ENCODE data around the gene ASPDH. TPM values are rescaled to one million over a fixed set of nuclear protein-coding genes. Genes with fewer than 3 reads are reported as not detected.

Gene ASPDH
- total RNA-seq, 2 donors from 2014 or later, result not detected

GRCh38 chr19:50496189-50497021 is 17.3 kb downstream of the ASPDH start:
- H3K4me1 ChIP-seq (ENCODE audit: control insufficient read depth, insufficient read depth, low read length), result no peaks in the 10 kb centered on the region
- peak overlapping the region; percentile 66 for H3K27ac ChIP-seq (ENCODE audit: low read depth, low read length)
- Mint-ChIP-seq H3K27me3 (ENCODE audit: insufficient read depth) (peaks cover 50% of the 10 kb centered on the region), H3K9me3 (no peaks in the 10 kb centered on the region), H3K27ac (no peak overlapping the region), H3K36me3 (ENCODE audit: low read depth) (no peaks in the 10 kb centered on the region), H3K4me1 (no peaks in the 10 kb centered on the region), H3K4me3 (no peak overlapping the region)
- no peak overlapping the region for H3K9ac ChIP-seq (ENCODE audit: extremely low read depth, low read length, poor library complexity, severe bottlenecking)
- H3K9me3 ChIP-seq (ENCODE audit: control insufficient read depth, low read length), result peaks cover 33% of the 10 kb centered on the region
- TF ChIP-seq CTCF (conservative IDR thresholded peaks at IDR 0.05), result no peak
- H3K36me3 ChIP-seq (ENCODE audit: control insufficient read depth, insufficient read depth, low read length), result no peaks in the 10 kb centered on the region
- DNase-seq, result peak; percentile 77
- peaks cover 53% of the 10 kb centered on the region for H3K27me3 ChIP-seq (ENCODE audit: control insufficient read depth, insufficient read depth, low read length, poor library complexity, severe bottlenecking)
- 78 to 81% methylated on average over 21 to 29 of the region's 30 CpGs for WGBS, 2 experiments (ENCODE audit: insufficient coverage in 1 of 2, insufficient read length in 1 of 2)
- no peak overlapping the region for H3K4me3 ChIP-seq (ENCODE audit: low read length)

- H3K27me3 ChIP-seq (ENCODE audit: control insufficient read depth, insufficient read depth, low read length, poor library complexity, severe bottlenecking), result peaks cover 54% of the 10 kb centered on the region
- WGBS, 2 experiments (ENCODE audit: insufficient coverage in 1 of 2, insufficient read length in 1 of 2), result 88 to 91% methylated on average over 4 to 5 of the region's 5 CpGs
- no peak overlapping the region for H3K4me3 ChIP-seq (ENCODE audit: low read length)
- no peak for TF ChIP-seq CTCF (conservative IDR thresholded peaks at IDR 0.05)
- Mint-ChIP-seq H3K4me3 (no peak overlapping the region), H3K4me1 (no peaks in the 10 kb centered on the region), H3K27me3 (ENCODE audit: insufficient read depth) (peaks cover 59% of the 10 kb centered on the region), H3K9me3 (peaks cover 3% of the 10 kb centered on the region), H3K36me3 (ENCODE audit: low read depth) (peaks cover 8% of the 10 kb centered on the region), H3K27ac (no peak overlapping the region)
- no peak overlapping the region for H3K27ac ChIP-seq (ENCODE audit: low read depth, low read length)
- H3K4me1 ChIP-seq (ENCODE audit: control insufficient read depth, insufficient read depth, low read length), result no peaks in the 10 kb centered on the region
- peaks cover 34% of the 10 kb centered on the region for H3K9me3 ChIP-seq (ENCODE audit: control insufficient read depth, low read length)
- H3K9ac ChIP-seq (ENCODE audit: extremely low read depth, low read length, poor library complexity, severe bottlenecking), result no peak overlapping the region
- H3K36me3 ChIP-seq (ENCODE audit: control insufficient read depth, insufficient read depth, low read length), result no peaks in the 10 kb centered on the region
- DNase-seq, result no peak
Measured at GRCh38 chr19:50495020-50495531, 18.6 kb downstream of the ASPDH start.

- Histone ChIP-seq H3K4me1 (ENCODE audit: control insufficient read depth, insufficient read depth, low read length) (no peaks in the 10 kb centered on the region), H3K27me3 (ENCODE audit: control insufficient read depth, insufficient read depth, low read length, poor library complexity, severe bottlenecking) (peaks cover 47% of the 10 kb centered on the region), H3K4me3 (ENCODE audit: low read length) (no peak overlapping the region), H3K9me3 (ENCODE audit: control insufficient read depth, low read length) (peaks cover 28% of the 10 kb centered on the region), H3K9ac (ENCODE audit: extremely low read depth, low read length, poor library complexity, severe bottlenecking) (no peak overlapping the region), H3K36me3 (ENCODE audit: control insufficient read depth, insufficient read depth, low read length) (no peaks in the 10 kb centered on the region), H3K27ac (ENCODE audit: low read depth, low read length) (no peak overlapping the region)
- H3K4me3 Mint-ChIP-seq, result no peak overlapping the region
- peaks cover 65% of the 10 kb centered on the region for H3K27me3 Mint-ChIP-seq (ENCODE audit: insufficient read depth)
- 65 to 72% methylated on average over 3 to 6 of the region's 7 CpGs for WGBS, 2 experiments (ENCODE audit: insufficient coverage in 1 of 2, insufficient read length in 1 of 2)
- no peak overlapping the region for H3K27ac Mint-ChIP-seq
- DNase-seq, result no peak
- TF ChIP-seq CTCF (conservative IDR thresholded peaks at IDR 0.05), result no peak
- H3K9me3 Mint-ChIP-seq, result peaks cover 3% of the 10 kb centered on the region
- H3K36me3 Mint-ChIP-seq (ENCODE audit: low read depth), result peaks cover 10% of the 10 kb centered on the region
- no peaks in the 10 kb centered on the region for H3K4me1 Mint-ChIP-seq
Measured at GRCh38 chr19:50494186-50495019, 19.3 kb downstream of the ASPDH start.
